HepG2 (cell line): ENCODE data around the gene MSI2. TPM values are rescaled to one million over a fixed set of nuclear protein-coding genes. Genes with fewer than 3 reads are reported as not detected.

Experiments used
- ATAC-seq: fragments of 200-7000 bp; cut with Tn5 transposase; 3 replicates; pipeline ENCODE4 v1.9.1; 2020; ENCODE audit warnings: mild to moderate bottlenecking, moderate library complexity
- BruUV-seq: library from RNA; stranded (reverse); fragments of 400-500 nt; replicated peaks from 2 replicates; lab custom pipeline; 2021; lab: Mats Ljungman, UMichigan
- CTCF ChIA-PET: fragments of 300-600 bp; formaldehyde crosslinking; extraction: SDS; loops from one replicate; lab custom pipeline; 2021; ENCODE audit warnings: low total read pairs, inconsistent platforms, low intra/inter-chr PET ratio; lab: Yijun Ruan, JAX
- POLR2A ChIA-PET: fragments of 350-600 bp; sonication (Branson Sonifier 250); formaldehyde crosslinking; loops from one replicate; lab custom pipeline; 2020; ENCODE audit warnings: antibody characterized with exemption, inconsistent platforms; lab: Yijun Ruan, JAX
- DNase-seq: peaks from one replicate; pipeline ENCODE4 v3.0.0-alpha.2; 2015; ENCODE audit warnings: low spot score
- FAIRE-seq: peaks from 3 replicates; lab custom pipeline; 2011; peaks lifted over from hg19 to GRCh38; lab: Jason Lieb, UNC
- H2AFZ ChIP-seq: one replicate; pipeline ENCODE4 v1.6.1; 2011; ENCODE audit warnings: low read length, inconsistent platforms
- H3K27ac ChIP-seq: fragments of 300-600 bp; 3 replicates; pipeline ENCODE4 v1.8.0; 2011; ENCODE audit warnings: mixed run types, mild to moderate bottlenecking, mixed read lengths, low read length, inconsistent platforms; ENCODE audit not compliant: insufficient read depth; ENCODE audit errors: extremely low read length
- H3K27me3 ChIP-seq, 2 experiments: fragments of 200-600 bp in 1 of 2; 2 replicates in 1 of 2; 3 replicates in 1 of 2; pipeline versions ENCODE4 v1.6.0 to v1.8.0; 2011; ENCODE audit warnings: low read length in 2 of 2, mild to moderate bottlenecking in 2 of 2, moderate library complexity in 2 of 2, inconsistent platforms in 1 of 2; ENCODE audit not compliant: insufficient read depth in 2 of 2, control insufficient read depth in 1 of 2
- H3K36me3 ChIP-seq, 2 experiments: fragments of 200-600 bp in 1 of 2; replicated peaks in 1 of 2; 2 replicates in 1 of 2; 3 replicates in 1 of 2; pipeline versions ENCODE4 v1.5.1 to v1.8.0; 2011; ENCODE audit warnings: low read length in 2 of 2, inconsistent platforms in 1 of 2; ENCODE audit not compliant: insufficient read depth in 2 of 2, control insufficient read depth in 1 of 2
- H3K4me1 ChIP-seq: 2 replicates; pipeline ENCODE4 v1.5.1; 2012; ENCODE audit warnings: low read length, inconsistent platforms; ENCODE audit not compliant: insufficient read depth
- H3K4me2 ChIP-seq: 2 replicates; pipeline ENCODE4 v1.6.0; 2011; ENCODE audit warnings: low read depth, low read length, inconsistent platforms
- H3K4me3 ChIP-seq, 3 experiments: fragments of 200-600 bp in 1 of 3; sonication (generic), shearing (Covaris generic) in 1 of 3; replicated peaks in 1 of 3; 2 replicates each; pipeline ENCODE4 v1.5.1; 2011 to 2016; ENCODE audit warnings: low read length in 3 of 3, inconsistent platforms in 2 of 3, low read depth in 2 of 3, mild to moderate bottlenecking in 2 of 3, control low read depth in 1 of 3, mixed read lengths in 1 of 3; ENCODE audit not compliant: insufficient read depth in 1 of 3
- H3K79me2 ChIP-seq: one replicate; pipeline ENCODE4 v1.6.1; 2011; ENCODE audit warnings: low read length, inconsistent platforms; ENCODE audit not compliant: insufficient read depth
- H3K9ac ChIP-seq: 2 replicates; pipeline ENCODE4 v1.6.0; 2011; ENCODE audit warnings: mild to moderate bottlenecking, low read depth, low read length, inconsistent platforms; ENCODE audit not compliant: insufficient read depth
- H3K9me3 ChIP-seq: 2 replicates; pipeline ENCODE4 v1.5.1; 2012; ENCODE audit warnings: mild to moderate bottlenecking, low read length
- H4K20me1 ChIP-seq: 2 replicates; pipeline ENCODE4 v1.6.0; 2011; ENCODE audit warnings: inconsistent platforms, mild to moderate bottlenecking, low read length, moderate library complexity; ENCODE audit not compliant: insufficient read depth
- GATAD2A ChIP-seq: IDR thresholded peaks from 2 replicates; pipeline ENCODE4 v1.6.1; 2016
- KLF11 ChIP-seq: IDR thresholded peaks from 2 replicates; pipeline ENCODE4 v1.6.1; 2016; ENCODE audit warnings: missing compliant biosample characterization
- NR2F6 ChIP-seq, 2 experiments: IDR thresholded peaks; 2 replicates each; pipeline ENCODE4 v1.6.1; 2016; ENCODE audit warnings: antibody characterized with exemption in 1 of 2, mild to moderate bottlenecking in 1 of 2
- PCBP1 ChIP-seq: fragments of 200-400 bp; formaldehyde crosslinking; IDR thresholded peaks from 2 replicates; pipeline ENCODE4 v1.6.1; 2017; ENCODE audit warnings: mild to moderate bottlenecking, low read depth, low read length, borderline replicate concordance
- PTBP1 ChIP-seq: fragments of 200-400 bp; formaldehyde crosslinking; IDR thresholded peaks from 2 replicates; pipeline ENCODE4 v1.6.1; 2018; ENCODE audit warnings: low read length, low read depth; ENCODE audit not compliant: poor library complexity, severe bottlenecking
- RNF2 ChIP-seq: fragments of 450-650 bp; conservative IDR thresholded peaks from 2 replicates; pipeline ENCODE4 v1.6.1; 2016; ENCODE audit warnings: low read depth
- RXRA ChIP-seq: sonication (generic); formaldehyde crosslinking; IDR thresholded peaks from 2 replicates; pipeline ENCODE4 v1.5.1; 2020; ENCODE audit warnings: missing genetic modification reagents
- ZNF329 ChIP-seq: sonication (generic); formaldehyde crosslinking; IDR thresholded peaks from 2 replicates; pipeline ENCODE4 v1.9.0; 2021; ENCODE audit warnings: low read depth, mild to moderate bottlenecking, missing genetic modification reagents
- ZNF878 ChIP-seq: sonication (generic); formaldehyde crosslinking; IDR thresholded peaks from 2 replicates; pipeline ENCODE4 v1.8.1; 2023; ENCODE audit warnings: mild to moderate bottlenecking, missing genetic modification reagents, moderate library complexity
- WGBS: methylation state at CpG from one replicate; pipeline ENCODE4 v1.1.6; 2017; ENCODE audit warnings: low lambda C conversion rate; 5-methylcytosine and 5-hydroxymethylcytosine counted together
- in situ Hi-C: cut with HindIII; loops from 2 replicates; pipeline ENCODE4 v1.10.0; 2017; ENCODE audit warnings: low pct_unique_long_range_greater_than_20kb; ENCODE audit not compliant: extremely low pct_ligation_motif_present
- intact Hi-C: fragments of 100-400 bp; cut with micrococcal nuclease; formaldehyde crosslinking; loops from one replicate; pipeline ENCODE4 v1.10.0; 2022; ENCODE audit not compliant: unreplicated experiment
- polyA plus RNA-seq, 8 experiments: library from polyadenylated mRNA; depleted of rRNA in 3 of 8; stranded (reverse) in 7 of 8; unstranded in 1 of 8; fragments of >200 nt; fragmentation: Illumina TruSeq in 4 of 8; extraction: Trizol in 4 of 8; gene quantifications; 2 replicates each; pipeline versions ENCODE4 v1.2.1 to v1.2.3, GENCODE V29; 2011 to 2016; ENCODE audit warnings: low read depth in 4 of 8, missing spikeins in 1 of 8, mixed read lengths in 1 of 8; ENCODE audit not compliant: insufficient read depth in 1 of 8
- total RNA-seq, 5 experiments: library from RNA; depleted of rRNA; stranded (reverse); fragments of >200 nt; fragmentation: Illumina TruSeq; extraction: Trizol; gene quantifications; 2 replicates each; pipeline ENCODE4 v1.2.3, GENCODE V29; 2016; ENCODE audit warnings: low read depth in 1 of 5
- TF ChIP-seq, protein P1 (sequence below): sonication (generic); formaldehyde crosslinking; IDR thresholded peaks from 2 replicates; pipeline ENCODE4 v1.4.0; 2020; ENCODE audit warnings: missing genetic modification reagents
- TF ChIP-seq, protein P2 (sequence below): sonication (generic); formaldehyde crosslinking; IDR thresholded peaks from 2 replicates; pipeline ENCODE4 v1.5.1; 2020; ENCODE audit warnings: mild to moderate bottlenecking, moderate library complexity, missing genetic modification reagents

MSI2 gene
- total and polyA plus RNA-seq, 2 of the 13 experiments (the other 11 are each of a cell fraction or from before 2014, with no cell fraction given), result 77.5 to 78.4 TPM

DNA sequence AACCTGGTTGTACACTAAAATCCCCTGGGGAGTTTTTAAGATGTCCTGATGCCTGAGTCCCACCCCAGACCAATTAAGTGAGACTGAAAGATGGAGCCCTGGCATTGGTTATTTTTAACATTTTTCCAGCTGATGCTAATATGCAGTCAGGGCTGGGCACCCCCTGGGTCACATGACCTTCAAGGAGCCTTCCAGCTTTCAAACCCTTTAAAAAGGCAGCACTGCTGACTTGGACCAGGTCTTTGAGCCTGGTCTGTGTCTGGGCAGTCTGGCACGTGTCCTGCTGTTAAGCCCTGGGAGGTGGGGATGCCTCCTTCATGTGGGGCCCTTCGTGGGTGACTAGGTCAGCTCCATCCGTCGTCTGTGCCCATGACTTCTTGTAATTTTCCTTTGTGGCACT is 286.2 kb downstream of the MSI2 start:
- no peak overlapping the region for H3K27ac ChIP-seq
- in situ Hi-C loops, result no loop called here
- peaks cover 84% of the 10 kb centered on the region for H3K4me1 ChIP-seq
- H3K4me3 ChIP-seq, result no peak overlapping the region
- peaks cover 1 to 3% of the 10 kb centered on the region in 2 experiments; a peak in 3 of 5 replicates for H3K36me3 ChIP-seq
- no peak for FAIRE-seq
- H3K27me3 ChIP-seq, result no peaks in the 10 kb centered on the region
- peaks cover 3% of the 10 kb centered on the region for H3K79me2 ChIP-seq
- TF ChIP-seq RNF2 (no peak), PTBP1 (no peak), PCBP1 (no peak), ZNF878 (CRISPR knock-in tag) (no peak), KLF11 (CRISPR knock-in tag) (no peak), ZNF329 (CRISPR knock-in tag) (no peak)
- TF ChIP-seq, all 625 proteins: peak for 0
- Histone ChIP-seq H3K4me2 (no peak overlapping the region), H4K20me1 (no peaks in the 10 kb centered on the region), H2AFZ (no peak overlapping the region), H3K9ac (no peak overlapping the region), H3K9me3 (no peaks in the 10 kb centered on the region)
- ChIA-PET POLR2A (interaction anchor here (0.9 to 1.6 kb wide), 3 partner anchors 19 to 35 kb away, joined by 3 read pairs; no protein-coding TSS in a partner anchor), CTCF (no interaction called here)
- no TSS peak for BruUV-seq
- intact Hi-C loops, result no loop called here
- DNase-seq (no peak), ATAC-seq (no peak)
- WGBS, result 98% methylated on average over 4 of the region's 4 CpGs

DNA sequence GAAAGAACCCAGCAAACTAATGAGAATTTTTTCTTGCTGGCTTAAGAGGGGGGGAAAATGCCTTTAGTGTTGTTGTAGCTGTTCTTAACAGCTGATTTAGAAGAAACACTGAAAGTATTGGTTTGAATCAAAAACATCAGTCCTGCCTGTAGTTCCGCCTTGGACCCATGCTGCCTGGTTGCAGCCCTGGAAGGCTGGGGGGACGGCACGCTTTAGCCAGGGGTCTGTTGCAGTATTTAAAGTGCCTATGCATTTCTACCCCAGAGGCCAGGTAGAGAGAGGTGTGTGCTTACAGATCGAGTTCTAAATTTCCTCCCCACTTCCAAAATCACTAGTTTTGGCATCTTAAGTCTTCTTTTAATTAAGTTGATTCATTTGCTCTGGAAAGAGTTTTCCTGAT is 286.9 kb downstream of the MSI2 start:
- Histone ChIP-seq H3K27ac (no peak overlapping the region), H3K79me2 (peaks cover 3% of the 10 kb centered on the region), H3K9me3 (no peaks in the 10 kb centered on the region), H3K27me3 (no peaks in the 10 kb centered on the region), H3K4me3 (no peak overlapping the region), H3K4me2 (no peak overlapping the region), H3K4me1 (peaks cover 84% of the 10 kb centered on the region), H4K20me1 (no peaks in the 10 kb centered on the region), H3K9ac (no peak overlapping the region), H2AFZ (no peak overlapping the region)
- BruUV-seq, result no TSS peak
- DNase-seq (no peak), FAIRE-seq (no peak), ATAC-seq (no peak)
- over 99% methylated on average over 4 of the region's 4 CpGs for WGBS
- in situ Hi-C loops, result no loop called here
- ChIA-PET POLR2A (interaction anchor here (0.9 to 1.6 kb wide), 3 partner anchors 18 to 35 kb away, joined by 3 read pairs; no protein-coding TSS in a partner anchor), CTCF (no interaction called here)
- TF ChIP-seq NR2F6 (IDR thresholded peaks at IDR 0.05) (no peak), NR2F6 (CRISPR knock-in tag; IDR thresholded peaks at IDR 0.05) (no peak), RXRA (CRISPR knock-in tag) (no peak), GATAD2A (CRISPR knock-in tag) (no peak)
- TF ChIP-seq, protein P1, sequence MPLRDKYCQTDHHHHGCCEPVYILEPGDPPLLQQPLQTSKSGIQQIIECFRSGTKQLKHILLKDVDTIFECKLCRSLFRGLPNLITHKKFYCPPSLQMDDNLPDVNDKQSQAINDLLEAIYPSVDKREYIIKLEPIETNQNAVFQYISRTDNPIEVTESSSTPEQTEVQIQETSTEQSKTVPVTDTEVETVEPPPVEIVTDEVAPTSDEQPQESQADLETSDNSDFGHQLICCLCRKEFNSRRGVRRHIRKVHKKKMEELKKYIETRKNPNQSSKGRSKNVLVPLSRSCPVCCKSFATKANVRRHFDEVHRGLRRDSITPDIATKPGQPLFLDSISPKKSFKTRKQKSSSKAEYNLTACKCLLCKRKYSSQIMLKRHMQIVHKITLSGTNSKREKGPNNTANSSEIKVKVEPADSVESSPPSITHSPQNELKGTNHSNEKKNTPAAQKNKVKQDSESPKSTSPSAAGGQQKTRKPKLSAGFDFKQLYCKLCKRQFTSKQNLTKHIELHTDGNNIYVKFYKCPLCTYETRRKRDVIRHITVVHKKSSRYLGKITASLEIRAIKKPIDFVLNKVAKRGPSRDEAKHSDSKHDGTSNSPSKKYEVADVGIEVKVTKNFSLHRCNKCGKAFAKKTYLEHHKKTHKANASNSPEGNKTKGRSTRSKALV (CRISPR knock-in tag), result no peak
- TF ChIP-seq, protein P2, sequence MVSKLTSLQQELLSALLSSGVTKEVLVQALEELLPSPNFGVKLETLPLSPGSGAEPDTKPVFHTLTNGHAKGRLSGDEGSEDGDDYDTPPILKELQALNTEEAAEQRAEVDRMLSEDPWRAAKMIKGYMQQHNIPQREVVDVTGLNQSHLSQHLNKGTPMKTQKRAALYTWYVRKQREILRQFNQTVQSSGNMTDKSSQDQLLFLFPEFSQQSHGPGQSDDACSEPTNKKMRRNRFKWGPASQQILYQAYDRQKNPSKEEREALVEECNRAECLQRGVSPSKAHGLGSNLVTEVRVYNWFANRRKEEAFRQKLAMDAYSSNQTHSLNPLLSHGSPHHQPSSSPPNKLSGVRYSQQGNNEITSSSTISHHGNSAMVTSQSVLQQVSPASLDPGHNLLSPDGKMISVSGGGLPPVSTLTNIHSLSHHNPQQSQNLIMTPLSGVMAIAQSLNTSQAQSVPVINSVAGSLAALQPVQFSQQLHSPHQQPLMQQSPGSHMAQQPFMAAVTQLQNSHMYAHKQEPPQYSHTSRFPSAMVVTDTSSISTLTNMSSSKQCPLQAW, result no peak
- TF ChIP-seq, all 625 proteins: peak for 0
- intact Hi-C loops, result no loop called here
- H3K36me3 ChIP-seq, result peaks cover 1 to 3% of the 10 kb centered on the region in 2 experiments; a peak in 3 of 5 replicates
